ENCODE results near the gene MTMR10.

MTMR10 gene, protein sequence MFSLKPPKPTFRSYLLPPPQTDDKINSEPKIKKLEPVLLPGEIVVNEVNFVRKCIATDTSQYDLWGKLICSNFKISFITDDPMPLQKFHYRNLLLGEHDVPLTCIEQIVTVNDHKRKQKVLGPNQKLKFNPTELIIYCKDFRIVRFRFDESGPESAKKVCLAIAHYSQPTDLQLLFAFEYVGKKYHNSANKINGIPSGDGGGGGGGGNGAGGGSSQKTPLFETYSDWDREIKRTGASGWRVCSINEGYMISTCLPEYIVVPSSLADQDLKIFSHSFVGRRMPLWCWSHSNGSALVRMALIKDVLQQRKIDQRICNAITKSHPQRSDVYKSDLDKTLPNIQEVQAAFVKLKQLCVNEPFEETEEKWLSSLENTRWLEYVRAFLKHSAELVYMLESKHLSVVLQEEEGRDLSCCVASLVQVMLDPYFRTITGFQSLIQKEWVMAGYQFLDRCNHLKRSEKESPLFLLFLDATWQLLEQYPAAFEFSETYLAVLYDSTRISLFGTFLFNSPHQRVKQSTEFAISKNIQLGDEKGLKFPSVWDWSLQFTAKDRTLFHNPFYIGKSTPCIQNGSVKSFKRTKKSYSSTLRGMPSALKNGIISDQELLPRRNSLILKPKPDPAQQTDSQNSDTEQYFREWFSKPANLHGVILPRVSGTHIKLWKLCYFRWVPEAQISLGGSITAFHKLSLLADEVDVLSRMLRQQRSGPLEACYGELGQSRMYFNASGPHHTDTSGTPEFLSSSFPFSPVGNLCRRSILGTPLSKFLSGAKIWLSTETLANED

GRCh38 chr15:30991255-30992235, at the start of gene MTMR10:
Gene MTMR10, minus strand, starts transcription at chr15:30991628. Its CDS starts 122 bp downstream, at chr15:30991506.
- DNase-seq: peak; percentile 61 to 66

DNA sequence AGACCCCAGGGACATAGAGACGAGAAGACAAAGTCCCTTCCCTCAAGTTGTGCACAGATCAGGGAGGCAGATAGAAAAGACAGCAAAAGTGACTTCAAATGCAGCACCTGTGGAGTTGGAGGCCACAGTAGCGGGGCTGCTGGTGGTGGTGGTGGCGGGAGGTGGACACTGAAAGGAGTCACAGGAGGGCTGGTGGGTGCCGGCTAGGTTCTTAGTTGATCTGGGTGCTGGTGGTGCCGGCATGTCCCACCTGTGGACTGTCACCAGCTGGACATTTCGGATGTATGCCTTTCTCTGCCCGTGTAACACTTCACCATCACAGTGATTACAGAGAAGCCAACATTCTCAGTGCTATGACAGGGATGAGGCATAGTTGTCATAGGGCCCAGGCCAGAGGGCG, 49.2 kb upstream of the MTMR10 start:
- no peak for DNase-seq

- no peak for DNase-seq
Measured at GRCh38 chr15:31039961-31040360, 48.5 kb upstream of the MTMR10 start.

DNA sequence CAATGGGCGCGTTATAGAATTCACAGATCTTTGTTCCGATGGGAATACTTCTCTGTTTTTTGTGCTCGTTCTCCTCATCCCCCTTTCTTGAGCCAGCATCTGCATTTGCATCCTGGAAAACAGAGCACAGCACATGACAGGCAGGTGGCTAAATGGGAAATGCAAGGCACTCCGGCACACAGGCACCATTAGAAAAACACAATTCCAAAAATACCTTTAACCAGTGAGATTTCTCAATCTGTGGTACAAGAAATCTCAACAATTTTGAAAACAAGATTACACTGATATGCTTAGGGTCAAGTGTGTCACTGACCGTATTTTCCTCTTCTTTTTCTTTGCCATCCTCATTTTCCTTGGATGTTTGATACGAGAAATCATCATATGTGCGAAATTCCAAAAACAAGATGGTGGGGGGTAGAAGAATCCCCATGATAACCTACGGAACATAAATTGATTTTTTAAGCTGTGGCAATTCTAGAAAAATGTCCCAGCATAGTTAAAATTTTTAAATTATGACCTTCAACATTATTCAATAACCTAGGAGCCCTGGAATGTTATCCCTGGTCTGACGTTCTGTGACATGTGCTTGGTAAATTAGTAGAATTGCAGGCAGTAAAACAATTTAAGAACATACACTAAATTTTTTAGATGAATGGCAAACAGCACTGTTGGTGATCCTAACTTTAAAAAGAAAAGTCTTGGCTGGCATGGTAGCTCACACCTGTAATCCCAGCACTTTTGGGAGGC, 46.5 kb upstream of the MTMR10 start:
- no peak for DNase-seq

DNA sequence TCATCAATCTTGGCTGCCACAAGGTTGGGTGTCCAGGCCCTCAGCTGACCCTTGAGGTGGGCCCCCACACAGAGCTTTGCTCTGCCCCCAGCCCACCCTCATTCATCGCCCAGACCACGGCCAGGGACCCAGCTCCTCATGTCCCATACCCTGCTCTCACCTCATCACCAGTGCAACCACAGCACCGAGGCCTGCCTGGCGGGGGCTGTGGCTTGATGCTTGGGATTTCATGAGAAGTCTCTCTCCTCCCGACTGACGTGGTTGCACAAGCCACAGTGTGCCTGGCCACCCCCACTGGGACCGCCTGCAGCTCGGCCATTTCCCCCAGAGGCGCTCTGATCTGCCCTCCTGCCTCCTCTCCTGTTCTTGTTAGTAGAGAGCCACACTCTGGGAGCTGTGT, 45.4 kb upstream of the MTMR10 start:
- DNase-seq: no peak

DNA sequence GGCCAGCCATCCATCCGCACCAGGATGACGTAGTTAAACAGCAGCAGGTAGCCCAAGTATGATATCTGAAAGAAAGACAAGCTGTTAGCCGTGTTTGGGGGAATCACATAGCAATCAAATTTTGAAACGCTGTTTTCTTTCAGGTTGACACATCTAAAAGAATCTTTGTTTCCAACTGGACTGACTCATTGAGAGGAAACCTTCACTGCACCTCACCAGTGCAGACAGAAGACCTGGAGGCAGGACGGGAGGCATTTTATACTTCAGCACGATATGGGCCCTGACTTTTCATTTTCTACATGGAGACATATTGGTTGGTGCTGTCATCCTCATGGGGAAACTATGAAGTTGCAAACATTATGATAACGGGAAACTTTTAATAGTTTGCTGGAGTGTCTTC, 44.2 kb upstream of the MTMR10 start:
- DNase-seq: no peak

GRCh38 chr15:31034152-31034551, 42.7 kb upstream of the MTMR10 start:
- DNase-seq: no peak

GRCh38 chr15:31032961-31033371, 41.5 kb upstream of the MTMR10 start:
- no peak for DNase-seq

DNA sequence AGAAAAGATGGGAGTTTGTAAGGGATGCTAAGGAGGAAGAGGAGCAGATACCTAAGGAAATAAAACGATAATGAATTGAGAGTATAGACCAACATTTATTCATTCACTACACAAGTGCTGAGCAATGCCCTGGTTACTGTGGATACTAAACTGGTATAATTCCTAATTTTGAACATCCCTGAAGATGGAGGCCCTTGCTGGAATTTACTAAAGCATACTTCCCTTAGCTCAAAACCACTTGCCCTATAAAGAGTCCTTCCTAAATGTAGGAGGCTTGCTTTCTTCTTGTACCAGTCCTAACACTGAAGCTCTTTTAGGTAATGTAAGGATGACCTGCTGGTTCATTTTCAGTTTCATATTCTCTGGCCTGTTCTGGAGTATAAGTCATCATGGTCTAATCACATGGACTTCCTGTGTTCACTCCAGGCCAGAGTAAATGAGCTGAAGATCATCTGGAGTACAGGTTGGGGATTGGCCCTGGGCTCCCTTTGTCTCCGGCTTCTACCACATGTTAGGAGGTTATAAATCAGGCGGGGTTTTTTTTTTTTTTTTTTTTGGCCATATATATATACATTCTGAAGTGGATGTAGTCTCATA, 40.1 kb upstream of the MTMR10 start:
- no peak for DNase-seq

DNA sequence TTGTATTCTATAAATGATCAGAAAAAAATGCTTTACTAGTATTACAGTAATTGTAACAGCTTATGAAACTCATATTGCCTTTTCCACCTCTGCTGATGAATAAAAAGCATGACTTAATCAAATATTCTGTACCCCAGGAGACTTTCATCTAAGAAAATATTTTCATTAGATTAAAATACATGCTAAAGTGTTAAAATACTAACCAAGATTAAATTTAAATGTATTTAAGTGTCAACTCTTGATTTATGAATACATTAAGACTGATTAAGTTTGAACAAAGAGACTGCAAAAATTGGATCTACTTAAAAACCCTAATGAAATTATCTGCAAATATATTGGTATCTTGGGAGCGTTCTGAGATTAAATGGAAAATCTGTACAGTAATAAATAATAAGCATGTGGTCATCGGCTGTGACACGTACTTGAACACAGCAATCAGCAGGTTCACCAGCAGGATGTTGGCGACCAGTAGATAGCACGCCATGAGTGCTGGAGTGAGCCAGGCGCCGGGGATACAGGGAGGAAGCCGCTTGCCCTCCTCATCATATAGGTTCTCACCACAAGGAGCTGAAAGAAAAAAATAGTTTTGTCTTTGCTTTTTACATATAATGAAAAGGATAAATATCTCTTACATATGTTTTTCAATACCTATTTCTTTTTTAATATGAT, 36.6 kb upstream of the MTMR10 start:
- no peak for DNase-seq

- DNase-seq: no peak
Measured at GRCh38 chr15:31025996-31026395, 34.6 kb upstream of the MTMR10 start.

- no peak for DNase-seq
Measured at GRCh38 chr15:31024979-31025378, 33.6 kb upstream of the MTMR10 start.

GRCh38 chr15:31024330-31024729, 32.9 kb upstream of the MTMR10 start:
- no peak for DNase-seq

GRCh38 chr15:31023841-31024240, 32.4 kb upstream of the MTMR10 start:
- DNase-seq: no peak

DNA sequence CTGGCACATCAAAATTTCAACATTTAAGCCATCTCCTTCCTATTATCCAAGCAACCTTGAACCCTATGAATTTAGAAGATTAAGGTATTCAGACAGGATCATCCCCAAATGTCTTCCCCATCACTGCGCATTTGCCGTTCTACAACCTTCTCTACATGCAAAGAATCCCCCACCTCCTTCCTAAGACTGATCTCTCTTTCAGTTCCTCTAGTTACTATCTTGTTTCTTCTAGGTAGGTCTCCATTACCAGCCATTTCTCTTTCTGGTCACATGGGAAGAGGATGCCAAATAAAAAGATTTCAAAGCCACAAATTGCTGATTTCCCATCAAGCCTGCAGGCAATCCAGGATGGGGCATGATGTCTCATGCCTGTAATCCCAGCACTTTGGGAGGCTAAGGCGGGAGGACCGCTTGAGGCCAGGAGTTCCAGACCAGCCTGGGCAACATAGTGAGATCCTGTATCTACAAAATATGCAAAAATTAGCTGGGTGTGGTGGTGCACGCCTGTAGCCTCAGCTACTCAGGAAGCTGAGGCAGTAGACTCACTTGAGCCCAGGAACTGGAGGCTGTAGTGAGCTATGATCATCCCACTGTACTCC, 29.7 kb upstream of the MTMR10 start:
- DNase-seq: no peak

- no peak for DNase-seq
Measured at GRCh38 chr15:31020542-31020941, 29.1 kb upstream of the MTMR10 start.

- no peak for DNase-seq
Measured at GRCh38 chr15:31019986-31020385, 28.6 kb upstream of the MTMR10 start.

GRCh38 chr15:31017311-31017710, 25.9 kb upstream of the MTMR10 start:
- DNase-seq: no peak

- no peak for DNase-seq
Measured at GRCh38 chr15:31016446-31016915, 25.1 kb upstream of the MTMR10 start.

DNA sequence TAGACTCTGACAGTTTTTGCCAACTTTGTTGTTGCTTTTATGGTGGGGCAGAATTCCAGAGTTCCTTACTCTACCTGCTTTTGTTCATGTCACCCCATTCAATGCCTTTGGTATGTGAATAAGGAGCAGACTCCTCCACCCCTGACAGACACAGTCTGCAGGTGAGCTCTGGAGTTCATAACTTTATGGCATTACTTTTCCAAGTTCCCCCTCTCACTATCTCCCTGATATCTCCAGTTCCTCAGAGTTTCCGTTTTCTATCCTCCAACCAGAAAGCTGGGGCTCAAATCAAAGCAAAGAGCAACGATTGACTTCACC, 23.1 kb upstream of the MTMR10 start:
- no peak for DNase-seq
